ENCODE measurements around the gene PTPN12.

DNA sequence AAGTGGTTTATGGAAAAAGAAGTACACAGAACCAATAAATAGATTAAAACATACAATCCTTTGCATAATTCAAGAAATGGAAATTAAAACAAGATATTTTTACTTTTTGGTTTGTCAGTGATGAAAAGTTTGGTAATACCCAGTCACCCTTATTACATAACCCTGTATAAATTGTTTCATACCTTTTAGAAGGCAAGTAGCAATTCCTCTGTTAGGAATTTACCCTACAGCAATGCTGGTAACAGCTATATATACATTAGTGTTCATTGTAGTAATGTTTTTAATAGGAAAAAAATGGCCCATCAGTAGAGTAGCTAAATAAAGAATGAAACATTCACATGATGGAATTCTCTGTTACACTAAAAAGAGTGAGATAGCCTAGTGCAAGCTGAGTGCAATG is 42.7 kb downstream of the PTPN12 start:
- TF ChIP-seq, protein P1, sequence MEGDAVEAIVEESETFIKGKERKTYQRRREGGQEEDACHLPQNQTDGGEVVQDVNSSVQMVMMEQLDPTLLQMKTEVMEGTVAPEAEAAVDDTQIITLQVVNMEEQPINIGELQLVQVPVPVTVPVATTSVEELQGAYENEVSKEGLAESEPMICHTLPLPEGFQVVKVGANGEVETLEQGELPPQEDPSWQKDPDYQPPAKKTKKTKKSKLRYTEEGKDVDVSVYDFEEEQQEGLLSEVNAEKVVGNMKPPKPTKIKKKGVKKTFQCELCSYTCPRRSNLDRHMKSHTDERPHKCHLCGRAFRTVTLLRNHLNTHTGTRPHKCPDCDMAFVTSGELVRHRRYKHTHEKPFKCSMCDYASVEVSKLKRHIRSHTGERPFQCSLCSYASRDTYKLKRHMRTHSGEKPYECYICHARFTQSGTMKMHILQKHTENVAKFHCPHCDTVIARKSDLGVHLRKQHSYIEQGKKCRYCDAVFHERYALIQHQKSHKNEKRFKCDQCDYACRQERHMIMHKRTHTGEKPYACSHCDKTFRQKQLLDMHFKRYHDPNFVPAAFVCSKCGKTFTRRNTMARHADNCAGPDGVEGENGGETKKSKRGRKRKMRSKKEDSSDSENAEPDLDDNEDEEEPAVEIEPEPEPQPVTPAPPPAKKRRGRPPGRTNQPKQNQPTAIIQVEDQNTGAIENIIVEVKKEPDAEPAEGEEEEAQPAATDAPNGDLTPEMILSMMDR (IDR thresholded peaks at IDR 0.05): no peak
- TF ChIP-seq EZH2 (IDR thresholded peaks at IDR 0.05; ENCODE audit: borderline replicate concordance, insufficient read depth, low read depth, low read length, poor library complexity, severe bottlenecking): no peak

All from B cell (primary cell).